DOHH2 (cell line): ENCODE measurements around the gene PRKD2.

Experiments used
- CTCF ChIP-seq: fragments of 200-600 bp; sonication (generic); IDR thresholded peaks from one replicate; pipeline ENCODE4 v1.5.1; 2014; ENCODE audit warnings: antibody characterized with exemption, mild to moderate bottlenecking, low read depth, low read length; ENCODE audit not compliant: poor library complexity, severe bottlenecking
- EZH2phosphoT487 ChIP-seq: fragments of 200-600 bp; sonication (generic); IDR thresholded peaks from 2 replicates; pipeline ENCODE4 v1.6.1; 2017; ENCODE audit warnings: borderline replicate concordance, mild to moderate bottlenecking, antibody characterized with exemption, low read length, moderate library complexity, mixed read lengths

GRCh38 chr19:46650445-46650844, 66.5 kb downstream of the PRKD2 start:
- no peak for TF ChIP-seq CTCF
- TF ChIP-seq EZH2phosphoT487: no peak
